Natural killer cell treated with Interleukin-12 subunit alpha and Interleukin-12 subunit beta and Interleukin-15 and Interleukin-18, amount 100 ng/mL, for 72 hours (primary cell): ENCODE data around the gene DHDDS. TPM values are rescaled to one million over a fixed set of nuclear protein-coding genes. Genes with fewer than 3 reads are reported as not detected.

Experiments used
- ATAC-seq, 2 donors: fragments of 150-1000 bp; cut with Tn5 transposase in 1 of 2; sonication (Bioruptor Pico), chemical (Tn5 transposase) in 1 of 2; 2 replicates each; pipeline ENCODE4 v1.10.0; 2021
- DNase-seq: peaks from one replicate; pipeline ENCODE4 v3.0.0; 2022; ENCODE audit warnings: low spot score
- H3K27ac Mint-ChIP-seq, 2 donors: 1 replicate in 1 of 2; 2 replicates in 1 of 2; pipeline ENCODE4 v1.8.0; 2022; ENCODE audit warnings: mixed read lengths in 2 of 2, mild to moderate bottlenecking in 1 of 2, moderate library complexity in 1 of 2
- H3K27me3 Mint-ChIP-seq, 2 donors: 1 replicate in 1 of 2; 2 replicates in 1 of 2; pipeline ENCODE4 v1.8.0; 2022; ENCODE audit warnings: mixed read lengths in 2 of 2
- H3K36me3 Mint-ChIP-seq: one replicate; pipeline ENCODE4 v1.8.0; 2022; ENCODE audit warnings: mixed read lengths
- H3K4me1 Mint-ChIP-seq, 2 donors: 1 replicate in 1 of 2; 2 replicates in 1 of 2; pipeline ENCODE4 v1.8.0; 2022; ENCODE audit warnings: low read depth in 2 of 2, mixed read lengths in 2 of 2, mild to moderate bottlenecking in 1 of 2
- H3K4me3 Mint-ChIP-seq: one replicate; pipeline ENCODE4 v1.8.0; 2022; ENCODE audit warnings: mixed read lengths
- H3K9me3 Mint-ChIP-seq: 2 replicates; pipeline ENCODE4 v1.8.0; 2022; ENCODE audit warnings: mixed read lengths
- total RNA-seq, 2 donors: library from RNA; stranded (reverse); gene quantifications; one replicate each; pipeline ENCODE4 v1.2.3, GENCODE V29; 2022

The DHDDS gene
- total RNA-seq, 2 donors from 2014 or later, result 63.5 to 87.7 TPM

GRCh38 chr1:26474818-26475217 lies 42.7 kb downstream of the DHDDS start:
- DNase-seq, result no peak
- H3K27me3 Mint-ChIP-seq, result no peaks in the 10 kb centered on the region
- peak overlapping the region; percentile 91 for H3K4me3 Mint-ChIP-seq
- no peak for ATAC-seq
- H3K4me1 Mint-ChIP-seq, result peaks cover 37 to 43% of the 10 kb centered on the region in 2 donors
- H3K27ac Mint-ChIP-seq, result peak overlapping the region in 1 of 2 donors; percentile 73
- no peaks in the 10 kb centered on the region for H3K9me3 Mint-ChIP-seq
- H3K36me3 Mint-ChIP-seq, result peaks cover 35% of the 10 kb centered on the region

DNA sequence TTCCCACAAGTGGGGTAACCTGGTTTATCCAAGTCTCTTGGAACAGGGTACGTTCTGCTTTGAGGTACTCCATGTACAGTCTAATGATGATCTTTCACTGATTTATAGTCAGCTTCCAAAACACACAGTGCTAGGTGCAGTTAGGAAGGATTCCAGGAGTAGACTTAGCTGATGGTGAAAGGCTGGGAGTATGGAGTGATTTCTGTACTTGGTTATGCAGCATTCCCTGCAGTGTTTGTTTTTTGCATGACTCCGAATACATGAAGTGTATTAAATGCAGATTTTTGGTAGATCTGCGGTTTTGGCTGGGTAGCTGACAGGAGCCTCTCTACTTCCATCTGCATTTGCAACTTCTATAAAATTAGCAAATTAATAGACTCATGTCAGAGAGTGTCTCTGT lies 43.9 kb downstream of the DHDDS start:
- Mint-ChIP-seq H3K27me3 (no peaks in the 10 kb centered on the region), H3K27ac (peak overlapping the region in 1 of 2 donors; percentile 3), H3K4me1 (peaks cover 25 to 31% of the 10 kb centered on the region in 2 donors), H3K4me3 (no peak overlapping the region), H3K36me3 (peaks cover 35% of the 10 kb centered on the region), H3K9me3 (no peaks in the 10 kb centered on the region)
- DNase-seq (no peak), ATAC-seq (no peak)

DNA sequence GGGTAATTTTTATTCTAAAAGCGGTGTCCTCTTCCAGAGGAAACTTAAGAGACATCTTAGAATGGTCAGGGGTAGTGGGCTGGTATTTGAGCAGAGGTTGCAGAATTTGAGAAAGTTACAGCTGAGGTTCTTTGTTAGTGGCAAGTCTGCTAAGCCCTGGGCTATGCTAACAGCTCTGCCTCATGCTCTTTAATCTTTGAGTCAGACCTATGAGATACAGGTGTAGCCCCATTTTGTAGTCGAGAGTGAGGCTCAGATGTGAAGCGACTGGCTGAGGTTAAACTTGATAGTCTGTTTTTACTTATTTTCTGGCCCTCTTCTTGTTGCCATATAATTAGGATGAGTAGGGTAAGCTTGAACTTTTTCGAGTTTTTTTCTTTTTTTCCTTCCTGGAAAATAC lies 44.8 kb downstream of the DHDDS start:
- H3K4me3 Mint-ChIP-seq, result no peak overlapping the region
- no peaks in the 10 kb centered on the region for H3K9me3 Mint-ChIP-seq
- DNase-seq (no peak), ATAC-seq (no peak)
- peaks cover 35% of the 10 kb centered on the region for H3K36me3 Mint-ChIP-seq
- H3K4me1 Mint-ChIP-seq, result peaks cover 24 to 27% of the 10 kb centered on the region in 2 donors
- peak overlapping the region in 1 of 2 donors; percentile 15 for H3K27ac Mint-ChIP-seq
- H3K27me3 Mint-ChIP-seq, result no peaks in the 10 kb centered on the region

GRCh38 chr1:26477446-26478152 lies 45.5 kb downstream of the DHDDS start:
- Mint-ChIP-seq H3K27ac (no peak overlapping the region), H3K27me3 (no peaks in the 10 kb centered on the region), H3K4me1 (peaks cover 24 to 27% of the 10 kb centered on the region in 2 donors), H3K9me3 (no peaks in the 10 kb centered on the region), H3K36me3 (peaks cover 35% of the 10 kb centered on the region), H3K4me3 (no peak overlapping the region)
- DNase-seq (no peak), ATAC-seq (no peak)

DNA sequence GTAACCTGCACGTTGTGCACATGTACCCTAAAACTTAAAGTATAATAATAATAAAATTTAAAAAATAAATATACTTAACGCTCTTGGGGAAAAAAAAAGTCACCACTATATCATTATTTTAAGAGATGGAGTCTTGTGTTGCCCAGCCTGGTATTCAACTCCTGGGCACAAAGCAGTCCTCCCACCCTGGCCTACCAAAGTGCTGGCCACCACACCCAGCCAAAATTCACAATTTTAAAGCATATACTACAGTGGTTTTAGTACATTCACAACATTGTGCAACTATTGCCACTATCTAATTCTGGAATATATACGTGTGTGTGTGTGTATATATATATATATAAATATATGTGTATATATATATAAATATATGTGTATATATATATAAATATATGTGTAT lies 46.0 kb downstream of the DHDDS start:
- peaks cover 35% of the 10 kb centered on the region for H3K36me3 Mint-ChIP-seq
- ATAC-seq (no peak), DNase-seq (no peak)
- no peaks in the 10 kb centered on the region for H3K9me3 Mint-ChIP-seq
- no peak overlapping the region for H3K4me3 Mint-ChIP-seq
- H3K27ac Mint-ChIP-seq, result no peak overlapping the region
- peaks cover 23 to 26% of the 10 kb centered on the region in 2 donors for H3K4me1 Mint-ChIP-seq
- no peaks in the 10 kb centered on the region for H3K27me3 Mint-ChIP-seq

DNA sequence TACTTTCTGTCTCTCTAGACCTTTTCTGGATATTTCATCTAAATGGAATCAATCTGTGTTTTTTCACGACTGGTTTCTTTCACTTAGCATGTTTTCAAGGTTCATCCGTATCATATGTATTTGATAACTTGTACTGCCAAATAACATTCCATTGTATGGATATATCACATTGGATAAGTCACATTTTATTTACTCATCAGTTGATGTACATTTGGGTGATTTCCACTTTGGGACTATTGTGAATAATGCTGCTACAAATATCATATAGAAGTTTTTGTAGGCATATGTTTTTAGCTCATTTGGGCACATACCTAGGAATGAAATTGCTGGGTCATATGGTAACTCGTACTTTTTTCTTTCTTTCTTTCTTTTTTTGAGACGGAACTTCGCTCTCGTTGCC lies 46.9 kb downstream of the DHDDS start:
- no peaks in the 10 kb centered on the region for H3K9me3 Mint-ChIP-seq
- H3K36me3 Mint-ChIP-seq, result peaks cover 27% of the 10 kb centered on the region
- no peak for DNase-seq
- no peaks in the 10 kb centered on the region for H3K27me3 Mint-ChIP-seq
- ATAC-seq, result no peak
- peaks cover 14 to 20% of the 10 kb centered on the region in 2 donors for H3K4me1 Mint-ChIP-seq
- peak overlapping the region in 1 of 2 donors; percentile 25 for H3K27ac Mint-ChIP-seq
- H3K4me3 Mint-ChIP-seq, result no peak overlapping the region

DNA sequence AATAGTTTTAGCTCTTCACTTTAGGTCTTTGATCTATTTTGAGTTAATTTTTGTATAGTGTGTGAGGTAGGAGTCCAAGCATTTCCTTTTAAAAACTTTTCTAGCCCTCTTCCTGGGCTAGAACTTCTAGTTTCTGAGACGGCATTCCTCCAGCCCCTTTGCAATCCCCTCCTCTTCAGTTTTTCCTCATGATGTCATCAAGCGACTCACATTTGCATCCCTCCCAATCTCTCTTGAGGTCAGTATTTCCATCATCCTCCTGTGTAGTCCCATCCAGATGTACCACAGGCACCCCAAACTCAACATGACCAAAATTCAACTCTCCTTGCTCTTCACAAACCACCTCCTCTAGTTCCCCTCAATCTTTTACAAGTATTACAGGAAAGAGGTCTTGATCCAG lies 50.8 kb downstream of the DHDDS start:
- H3K27ac Mint-ChIP-seq, result no peak overlapping the region
- ATAC-seq (no peak), DNase-seq (no peak)

GRCh38 chr1:26483980-26484379 lies 51.9 kb downstream of the DHDDS start:
- H3K9me3 Mint-ChIP-seq, result no peaks in the 10 kb centered on the region
- H3K27me3 Mint-ChIP-seq, result no peaks in the 10 kb centered on the region
- no peaks in the 10 kb centered on the region for H3K36me3 Mint-ChIP-seq
- DNase-seq (no peak), ATAC-seq (no peak)
- H3K4me1 Mint-ChIP-seq, result peaks cover under 1 to 1% of the 10 kb centered on the region in 2 donors
- H3K27ac Mint-ChIP-seq, result no peak overlapping the region
- H3K4me3 Mint-ChIP-seq, result no peak overlapping the region

More for the DNA sequence above, 50.8 kb downstream of the DHDDS start:
- Mint-ChIP-seq H3K36me3 (no peaks in the 10 kb centered on the region), H3K9me3 (no peaks in the 10 kb centered on the region), H3K4me1 (peaks cover 4 to 5% of the 10 kb centered on the region in 2 donors), H3K4me3 (no peak overlapping the region), H3K27me3 (no peaks in the 10 kb centered on the region)

DNA sequence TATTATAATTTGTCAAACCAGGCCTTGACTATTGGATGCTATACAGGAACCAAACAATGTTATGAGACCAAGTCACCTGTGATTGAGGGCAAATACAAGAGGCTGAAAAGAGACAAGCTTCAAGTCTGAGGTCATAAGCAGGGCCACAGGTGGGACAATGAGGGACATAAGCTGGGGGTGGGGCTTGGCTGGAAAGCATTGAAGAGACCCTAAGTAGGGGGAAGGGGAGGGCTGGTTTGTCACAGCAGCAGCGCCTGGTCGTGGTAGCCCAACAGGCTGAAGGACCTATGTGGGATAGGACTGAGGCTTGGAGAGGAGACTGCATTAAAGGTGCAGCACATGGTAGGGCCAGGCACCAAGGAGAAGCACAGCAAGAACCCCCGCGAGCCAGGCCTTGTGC lies 58.0 kb downstream of the DHDDS start:
- ATAC-seq (no peak), DNase-seq (no peak)
- no peak overlapping the region for H3K4me3 Mint-ChIP-seq
- H3K9me3 Mint-ChIP-seq, result no peaks in the 10 kb centered on the region
- H3K4me1 Mint-ChIP-seq, result no peaks in the 10 kb centered on the region
- no peak overlapping the region for H3K27ac Mint-ChIP-seq
- no peaks in the 10 kb centered on the region for H3K36me3 Mint-ChIP-seq
- no peaks in the 10 kb centered on the region for H3K27me3 Mint-ChIP-seq

GRCh38 chr1:26493267-26493666 lies 61.1 kb downstream of the DHDDS start:
- no peak for ATAC-seq

GRCh38 chr1:26493938-26494337 lies 61.8 kb downstream of the DHDDS start:
- H3K4me3 Mint-ChIP-seq, result no peak overlapping the region
- no peaks in the 10 kb centered on the region for H3K9me3 Mint-ChIP-seq
- DNase-seq, result no peak
- peaks cover 0 to under 1% of the 10 kb centered on the region in 2 donors for H3K4me1 Mint-ChIP-seq
- H3K27me3 Mint-ChIP-seq, result no peaks in the 10 kb centered on the region
- H3K27ac Mint-ChIP-seq, result peak overlapping the region in 1 of 2 donors; percentile 10
- no peak for ATAC-seq
- H3K36me3 Mint-ChIP-seq, result no peaks in the 10 kb centered on the region

More at GRCh38 chr1:26493267-26493666, 61.1 kb downstream of the DHDDS start:
- Mint-ChIP-seq H3K4me1 (no peaks in the 10 kb centered on the region), H3K9me3 (no peaks in the 10 kb centered on the region), H3K27ac (no peak overlapping the region), H3K4me3 (no peak overlapping the region), H3K27me3 (no peaks in the 10 kb centered on the region), H3K36me3 (no peaks in the 10 kb centered on the region)
- no peak for DNase-seq

DNA sequence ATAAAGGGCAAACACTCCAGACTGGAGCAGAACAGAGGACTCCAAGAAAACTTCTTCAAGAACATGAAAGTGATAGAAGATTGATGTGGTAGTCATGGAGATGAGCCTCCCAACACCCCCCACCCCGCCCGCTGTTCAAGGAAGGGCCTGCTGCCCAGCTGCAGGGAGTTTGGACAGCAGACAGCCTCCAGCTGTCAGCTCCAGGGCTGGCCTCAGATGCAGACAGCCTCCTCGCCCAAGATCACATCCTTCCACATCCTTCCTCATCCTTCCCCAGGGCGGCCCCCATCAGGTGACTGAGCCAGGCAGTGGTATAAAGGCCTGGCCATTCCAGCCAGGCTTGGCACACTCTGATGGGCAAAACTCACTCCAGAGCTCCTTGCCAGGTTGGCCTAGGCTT lies 64.7 kb downstream of the DHDDS start:
- Mint-ChIP-seq H3K27ac (no peak overlapping the region), H3K4me3 (no peak overlapping the region), H3K9me3 (no peaks in the 10 kb centered on the region), H3K36me3 (no peaks in the 10 kb centered on the region), H3K4me1 (peaks cover 0 to 2% of the 10 kb centered on the region in 2 donors), H3K27me3 (no peaks in the 10 kb centered on the region)
- DNase-seq, result no peak
- no peak for ATAC-seq

DNA sequence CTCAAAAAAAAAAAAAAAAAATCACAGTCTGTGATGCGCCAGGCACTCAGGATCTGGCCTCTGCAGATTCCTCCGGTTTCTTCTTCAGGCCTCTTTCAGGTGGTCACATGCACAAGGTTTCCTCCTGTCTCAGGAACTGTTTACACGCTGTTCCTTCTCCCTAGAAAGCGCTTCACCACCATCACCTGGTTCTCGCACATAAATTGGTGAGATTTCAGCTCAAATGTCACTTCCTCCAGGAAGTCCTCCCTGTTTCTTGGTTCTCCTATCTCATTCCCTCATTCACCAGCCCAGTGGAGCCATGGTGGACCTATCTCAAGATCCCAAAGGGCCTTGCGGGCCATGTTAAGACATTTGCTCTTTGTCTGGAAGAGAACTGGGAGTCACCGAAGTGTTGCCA lies 66.8 kb downstream of the DHDDS start:
- no peaks in the 10 kb centered on the region for H3K36me3 Mint-ChIP-seq
- H3K27ac Mint-ChIP-seq, result no peak overlapping the region
- H3K27me3 Mint-ChIP-seq, result no peaks in the 10 kb centered on the region
- ATAC-seq (no peak), DNase-seq (no peak)
- peaks cover 0 to 2% of the 10 kb centered on the region in 2 donors for H3K4me1 Mint-ChIP-seq
- H3K9me3 Mint-ChIP-seq, result no peaks in the 10 kb centered on the region
- peak overlapping the region; percentile 18 for H3K4me3 Mint-ChIP-seq

DNA sequence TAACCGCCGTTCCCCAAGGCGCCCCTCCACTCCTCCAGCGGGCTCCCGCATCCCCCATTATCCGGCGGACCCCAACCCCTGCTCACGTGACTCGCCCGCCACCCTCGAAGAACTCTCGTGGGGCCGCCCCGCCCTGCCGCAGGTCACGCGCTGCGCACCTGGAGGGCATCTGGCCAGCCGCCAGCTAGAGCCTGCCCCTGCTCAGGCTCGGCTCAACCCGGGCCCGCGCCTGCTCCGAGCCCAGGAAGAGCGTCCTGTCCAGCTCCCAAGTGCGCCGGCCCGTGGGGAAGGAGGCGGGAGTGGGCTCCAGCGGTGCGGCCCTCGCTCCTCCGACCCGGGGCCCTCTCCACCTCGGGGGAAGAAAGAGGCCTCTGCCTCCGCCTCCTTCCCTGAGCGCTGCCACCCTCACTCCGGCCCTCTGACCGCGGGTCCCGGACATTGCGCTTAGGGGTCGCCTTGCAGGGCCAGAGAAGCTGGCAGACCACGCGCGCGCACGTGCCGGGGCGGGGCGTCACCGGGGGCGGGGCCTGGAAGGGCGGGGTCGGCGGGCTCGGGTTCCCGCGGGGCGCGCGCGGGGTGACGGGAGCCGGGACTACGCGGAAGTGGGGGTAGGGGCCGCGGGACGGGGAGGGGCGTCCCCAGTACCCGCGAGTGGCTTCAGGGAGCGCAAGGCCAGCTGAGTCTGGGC lies 68.5 kb downstream of the DHDDS start:
- ATAC-seq (peak; percentile 90 to 92), DNase-seq (peak; percentile 92)

More for the DNA sequence above, 68.5 kb downstream of the DHDDS start:
- Mint-ChIP-seq H3K4me3 (peak overlapping the region; percentile 86), H3K4me1 (peaks cover 0 to 2% of the 10 kb centered on the region in 2 donors), H3K27ac (peak overlapping the region; percentile 76 to 86), H3K27me3 (no peaks in the 10 kb centered on the region), H3K9me3 (no peaks in the 10 kb centered on the region), H3K36me3 (no peaks in the 10 kb centered on the region)
